DND-41 (cell line): ENCODE results near the gene USP8.

Source experiments
- ATAC-seq: fragments of 200-7000 bp; cut with Tn5 transposase; 3 replicates; pipeline ENCODE4 v1.9.1; 2021; ENCODE audit warnings: low read depth; ENCODE audit not compliant: insufficient read depth
- DNase-seq: peaks from one replicate; pipeline ENCODE4 v3.0.0-alpha.2; 2020
- H2AFZ ChIP-seq: 2 replicates; pipeline ENCODE4 v1.6.0; 2012; ENCODE audit warnings: low read depth, low read length
- H3K27ac ChIP-seq: 2 replicates; pipeline ENCODE4 v1.5.1; 2012; ENCODE audit warnings: low read length, inconsistent platforms
- H3K27me3 ChIP-seq: fragments of 200-600 bp; sonication (generic); 2 replicates; pipeline ENCODE4 v1.6.0; 2012; ENCODE audit warnings: low read length, mild to moderate bottlenecking, inconsistent platforms; ENCODE audit not compliant: insufficient read depth, poor library complexity
- H3K36me3 ChIP-seq: 2 replicates; pipeline ENCODE4 v1.5.1; 2012; ENCODE audit warnings: low read length, inconsistent platforms; ENCODE audit not compliant: insufficient read depth
- H3K4me1 ChIP-seq: 2 replicates; pipeline ENCODE4 v1.5.1; 2012; ENCODE audit warnings: mild to moderate bottlenecking, low read length; ENCODE audit not compliant: insufficient read depth
- H3K4me2 ChIP-seq: 2 replicates; pipeline ENCODE4 v1.6.0; 2012; ENCODE audit warnings: mild to moderate bottlenecking, moderate library complexity, low read length, inconsistent platforms; ENCODE audit not compliant: insufficient read depth
- H3K4me3 ChIP-seq, 2 experiments: fragments of 200-600 bp in 1 of 2; shearing (Covaris generic) in 1 of 2; 2 replicates each; pipeline ENCODE4 v1.5.1; 2012 to 2016; ENCODE audit warnings: inconsistent platforms in 2 of 2, low read length in 2 of 2, mild to moderate bottlenecking in 2 of 2, low read depth in 1 of 2, moderate library complexity in 1 of 2
- H3K79me2 ChIP-seq: 2 replicates; pipeline ENCODE4 v1.6.0; 2012; ENCODE audit warnings: low read length, inconsistent platforms; ENCODE audit not compliant: insufficient read depth
- H3K9ac ChIP-seq: 2 replicates; pipeline ENCODE4 v1.6.0; 2012; ENCODE audit warnings: low read depth, mild to moderate bottlenecking, inconsistent platforms, low read length, moderate library complexity
- H3K9me3 ChIP-seq: 2 replicates; pipeline ENCODE4 v1.5.1; 2012; ENCODE audit warnings: low read length, moderate library complexity, mild to moderate bottlenecking, inconsistent platforms; ENCODE audit not compliant: insufficient read depth, severe bottlenecking
- H4K20me1 ChIP-seq: 2 replicates; pipeline ENCODE4 v1.6.0; 2012; ENCODE audit warnings: low read length; ENCODE audit not compliant: insufficient read depth
- EZH2 ChIP-seq: IDR thresholded peaks from 3 replicates; pipeline ENCODE4 v1.6.1; 2012; ENCODE audit warnings: borderline replicate concordance, low read depth, mild to moderate bottlenecking, moderate library complexity, low read length, inconsistent platforms; ENCODE audit not compliant: severe bottlenecking
- TF ChIP-seq, protein P1 (sequence below): IDR thresholded peaks from 2 replicates; pipeline ENCODE4 v1.5.1; 2012; ENCODE audit warnings: borderline replicate concordance, low read length, moderate library complexity, mild to moderate bottlenecking; ENCODE audit not compliant: poor library complexity, severe bottlenecking; ENCODE audit errors: extremely low read depth

Gene USP8

DNA sequence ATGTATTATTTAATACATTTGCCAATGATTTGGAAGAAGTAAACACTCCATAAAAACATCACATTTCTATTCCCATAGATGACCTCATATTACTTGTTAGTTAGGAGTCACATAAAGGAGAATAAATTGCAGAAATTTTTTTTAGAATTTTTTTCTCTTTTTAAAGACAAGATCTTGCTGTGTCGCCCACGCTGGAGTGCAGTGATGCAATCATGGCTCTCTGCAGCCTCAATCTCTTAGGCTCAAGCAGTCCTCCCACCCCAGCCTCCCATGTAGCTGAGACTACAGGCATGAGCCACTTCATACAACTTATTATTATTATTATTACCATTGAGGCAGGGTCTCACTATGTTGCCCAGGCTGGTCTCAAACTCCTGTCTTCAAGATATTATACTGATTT, 12.3 kb upstream of the USP8 start:
- no peaks in the 10 kb centered on the region for H4K20me1 ChIP-seq
- no peak overlapping the region for H2AFZ ChIP-seq

DNA sequence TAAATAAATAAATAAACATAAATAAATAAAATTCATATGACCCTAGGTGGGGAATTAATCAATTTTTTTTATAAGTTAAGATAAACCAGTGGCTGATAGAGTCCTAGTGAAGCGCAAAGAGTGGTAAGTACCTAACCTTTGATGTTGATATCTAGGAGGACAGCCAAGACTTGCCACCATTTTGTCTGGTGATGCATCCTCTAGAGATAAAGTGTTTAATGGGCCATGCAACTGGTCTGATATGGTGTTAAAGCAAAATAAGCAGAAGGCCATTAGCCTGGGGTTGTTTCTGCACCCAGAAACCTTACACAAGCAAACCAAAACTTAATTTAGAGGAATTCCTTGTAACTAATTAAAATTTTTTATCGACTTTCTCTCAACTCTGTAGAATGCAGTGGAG, 9.6 kb upstream of the USP8 start:
- Histone ChIP-seq H3K4me1 (no peaks in the 10 kb centered on the region), H3K9me3 (no peaks in the 10 kb centered on the region), H3K4me3 (no peak overlapping the region), H3K9ac (no peak overlapping the region), H3K36me3 (no peaks in the 10 kb centered on the region), H3K79me2 (no peaks in the 10 kb centered on the region), H4K20me1 (no peaks in the 10 kb centered on the region), H3K4me2 (no peak overlapping the region), H3K27ac (no peak overlapping the region), H3K27me3 (no peaks in the 10 kb centered on the region), H2AFZ (no peak overlapping the region)
- no peak for TF ChIP-seq EZH2
- TF ChIP-seq, protein P1, sequence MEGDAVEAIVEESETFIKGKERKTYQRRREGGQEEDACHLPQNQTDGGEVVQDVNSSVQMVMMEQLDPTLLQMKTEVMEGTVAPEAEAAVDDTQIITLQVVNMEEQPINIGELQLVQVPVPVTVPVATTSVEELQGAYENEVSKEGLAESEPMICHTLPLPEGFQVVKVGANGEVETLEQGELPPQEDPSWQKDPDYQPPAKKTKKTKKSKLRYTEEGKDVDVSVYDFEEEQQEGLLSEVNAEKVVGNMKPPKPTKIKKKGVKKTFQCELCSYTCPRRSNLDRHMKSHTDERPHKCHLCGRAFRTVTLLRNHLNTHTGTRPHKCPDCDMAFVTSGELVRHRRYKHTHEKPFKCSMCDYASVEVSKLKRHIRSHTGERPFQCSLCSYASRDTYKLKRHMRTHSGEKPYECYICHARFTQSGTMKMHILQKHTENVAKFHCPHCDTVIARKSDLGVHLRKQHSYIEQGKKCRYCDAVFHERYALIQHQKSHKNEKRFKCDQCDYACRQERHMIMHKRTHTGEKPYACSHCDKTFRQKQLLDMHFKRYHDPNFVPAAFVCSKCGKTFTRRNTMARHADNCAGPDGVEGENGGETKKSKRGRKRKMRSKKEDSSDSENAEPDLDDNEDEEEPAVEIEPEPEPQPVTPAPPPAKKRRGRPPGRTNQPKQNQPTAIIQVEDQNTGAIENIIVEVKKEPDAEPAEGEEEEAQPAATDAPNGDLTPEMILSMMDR, result no peak
- ATAC-seq, result no peak
- DNase-seq, result no peak

More for the DNA sequence above, 12.3 kb upstream of the USP8 start:
- H3K9me3 ChIP-seq, result no peaks in the 10 kb centered on the region
- no peak overlapping the region for H3K4me2 ChIP-seq
- no peak overlapping the region for H3K27ac ChIP-seq
- no peaks in the 10 kb centered on the region for H3K36me3 ChIP-seq
- no peak overlapping the region for H3K9ac ChIP-seq
- TF ChIP-seq, protein P1, result no peak
- TF ChIP-seq EZH2, result no peak
- H3K4me1 ChIP-seq, result no peaks in the 10 kb centered on the region
- no peak for DNase-seq
- no peaks in the 10 kb centered on the region for H3K79me2 ChIP-seq
- no peak overlapping the region for H3K4me3 ChIP-seq
- no peak for ATAC-seq
- H3K27me3 ChIP-seq, result no peaks in the 10 kb centered on the region

DNA sequence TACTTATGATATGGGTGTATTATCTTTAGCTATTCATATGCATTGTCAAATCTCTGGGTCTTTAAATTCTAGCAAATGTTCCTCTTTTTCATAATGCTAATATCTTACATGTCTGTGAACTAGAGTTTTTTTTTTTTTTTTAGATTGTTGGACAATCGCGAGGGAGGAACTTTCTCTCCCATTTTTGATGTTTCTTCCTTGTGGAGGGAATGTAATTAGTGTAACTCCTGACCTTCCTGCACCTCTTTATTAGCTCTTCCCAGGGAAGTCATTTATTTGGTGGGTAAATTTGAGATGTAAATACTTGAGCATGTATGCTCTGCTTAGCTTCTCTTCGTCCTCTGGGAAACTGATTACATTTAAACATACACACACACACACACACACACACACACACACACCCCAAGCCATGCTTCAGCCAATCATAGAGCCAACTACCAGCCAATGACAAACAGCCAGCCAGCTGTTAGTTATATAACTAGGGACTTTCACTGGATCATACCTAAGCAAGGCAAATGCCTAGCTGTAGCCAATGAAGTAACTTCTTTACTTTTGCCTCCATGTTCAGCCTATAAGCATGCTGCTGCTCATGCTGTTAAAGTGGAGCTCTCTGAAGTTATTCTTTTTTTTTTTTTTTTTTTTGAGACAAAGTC, 8.3 kb upstream of the USP8 start:
- no peak overlapping the region for H3K4me2 ChIP-seq
- TF ChIP-seq, protein P1, result no peak
- no peak for TF ChIP-seq EZH2
- H3K27ac ChIP-seq, result no peak overlapping the region
- DNase-seq, result no peak
- no peaks in the 10 kb centered on the region for H3K36me3 ChIP-seq
- H2AFZ ChIP-seq, result no peak overlapping the region
- H3K9me3 ChIP-seq, result no peaks in the 10 kb centered on the region
- no peak for ATAC-seq
- H3K4me3 ChIP-seq, result no peak overlapping the region
- no peaks in the 10 kb centered on the region for H3K79me2 ChIP-seq
- H3K27me3 ChIP-seq, result no peaks in the 10 kb centered on the region
- H3K4me1 ChIP-seq, result no peaks in the 10 kb centered on the region
- H4K20me1 ChIP-seq, result no peaks in the 10 kb centered on the region
- no peak overlapping the region for H3K9ac ChIP-seq

DNA sequence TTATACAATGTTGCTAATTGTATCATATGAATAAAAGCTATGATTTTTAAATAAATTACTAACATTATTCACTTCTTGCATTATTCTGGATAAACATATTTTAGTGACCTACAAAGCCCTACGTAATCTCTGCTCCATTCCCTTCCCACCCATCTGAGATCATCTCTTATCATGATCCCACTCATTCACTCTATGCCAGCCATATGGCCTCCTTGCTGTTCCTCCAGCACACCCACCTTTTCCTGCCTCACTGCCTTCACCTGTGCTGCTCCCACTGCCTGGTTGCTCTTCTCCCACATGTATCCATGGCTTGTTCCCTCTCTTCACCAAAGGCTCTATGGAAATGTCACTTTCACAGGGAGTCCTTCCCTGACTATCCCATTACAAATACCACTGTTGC, 7.3 kb upstream of the USP8 start:
- Histone ChIP-seq H3K4me1 (no peaks in the 10 kb centered on the region), H3K27ac (no peak overlapping the region), H3K36me3 (no peaks in the 10 kb centered on the region), H4K20me1 (no peaks in the 10 kb centered on the region), H3K9ac (no peak overlapping the region), H2AFZ (no peak overlapping the region), H3K4me2 (no peak overlapping the region), H3K27me3 (no peaks in the 10 kb centered on the region), H3K9me3 (no peaks in the 10 kb centered on the region), H3K79me2 (no peaks in the 10 kb centered on the region), H3K4me3 (no peak overlapping the region)
- ATAC-seq (no peak), DNase-seq (no peak)
- TF ChIP-seq EZH2, result no peak
- TF ChIP-seq, protein P1, result no peak
